ENCODE results near the gene MRM3. TPM values are rescaled to one million over a fixed set of nuclear protein-coding genes. Genes with fewer than 3 reads are reported as not detected.
A peak's percentile ranks its signal among the peaks of the same experiment; 100 is the strongest.

The MRM3 gene
- total RNA-seq, 4 donors from 2014 or later, result 20.5 to 33.9 (median 27.8) TPM

DNA sequence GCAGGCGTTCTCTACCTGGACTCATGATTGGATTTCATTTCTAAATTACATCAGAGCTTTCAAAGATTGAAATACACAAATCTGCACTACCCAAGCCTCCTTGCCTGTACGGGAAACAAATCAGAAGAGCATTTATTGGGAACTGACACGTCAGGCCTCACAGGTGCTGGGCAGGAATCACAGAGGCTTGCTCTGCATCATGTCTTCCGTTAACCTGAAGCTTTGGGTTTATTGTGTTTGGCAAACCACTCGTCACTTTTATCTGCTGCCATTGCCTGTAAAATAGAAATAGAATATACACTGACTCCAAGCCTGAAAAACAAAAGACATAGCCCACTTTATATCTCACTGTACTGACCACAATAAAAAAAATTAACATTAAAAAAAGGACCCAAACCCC, 22.2 kb upstream of the MRM3 start:
- 73 to 77% methylated on average over 4 of the region's 5 CpGs for WGBS, 2 donors (ENCODE audit: low coverage in 1 of 2)
- H3K4me1 ChIP-seq, result no peaks in the 10 kb centered on the region
- H3K27ac ChIP-seq, result no peak overlapping the region
- H3K36me3 ChIP-seq, result peaks cover 0 to 86% of the 10 kb centered on the region in 2 donors
- no peak for TF ChIP-seq POLR2AphosphoS5 (IDR thresholded peaks at IDR 0.05)
- TF ChIP-seq, protein P1, sequence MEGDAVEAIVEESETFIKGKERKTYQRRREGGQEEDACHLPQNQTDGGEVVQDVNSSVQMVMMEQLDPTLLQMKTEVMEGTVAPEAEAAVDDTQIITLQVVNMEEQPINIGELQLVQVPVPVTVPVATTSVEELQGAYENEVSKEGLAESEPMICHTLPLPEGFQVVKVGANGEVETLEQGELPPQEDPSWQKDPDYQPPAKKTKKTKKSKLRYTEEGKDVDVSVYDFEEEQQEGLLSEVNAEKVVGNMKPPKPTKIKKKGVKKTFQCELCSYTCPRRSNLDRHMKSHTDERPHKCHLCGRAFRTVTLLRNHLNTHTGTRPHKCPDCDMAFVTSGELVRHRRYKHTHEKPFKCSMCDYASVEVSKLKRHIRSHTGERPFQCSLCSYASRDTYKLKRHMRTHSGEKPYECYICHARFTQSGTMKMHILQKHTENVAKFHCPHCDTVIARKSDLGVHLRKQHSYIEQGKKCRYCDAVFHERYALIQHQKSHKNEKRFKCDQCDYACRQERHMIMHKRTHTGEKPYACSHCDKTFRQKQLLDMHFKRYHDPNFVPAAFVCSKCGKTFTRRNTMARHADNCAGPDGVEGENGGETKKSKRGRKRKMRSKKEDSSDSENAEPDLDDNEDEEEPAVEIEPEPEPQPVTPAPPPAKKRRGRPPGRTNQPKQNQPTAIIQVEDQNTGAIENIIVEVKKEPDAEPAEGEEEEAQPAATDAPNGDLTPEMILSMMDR (IDR thresholded peaks at IDR 0.05), result no peak
- no peak for TF ChIP-seq EP300 (IDR thresholded peaks at IDR 0.05)
- no peak for TF ChIP-seq POLR2A (IDR thresholded peaks at IDR 0.05)
- no peak overlapping the region for H3K4me3 ChIP-seq
- no peaks in the 10 kb centered on the region for H3K27me3 ChIP-seq
- no peak for ATAC-seq
- no peaks in the 10 kb centered on the region for H3K9me3 ChIP-seq

DNA sequence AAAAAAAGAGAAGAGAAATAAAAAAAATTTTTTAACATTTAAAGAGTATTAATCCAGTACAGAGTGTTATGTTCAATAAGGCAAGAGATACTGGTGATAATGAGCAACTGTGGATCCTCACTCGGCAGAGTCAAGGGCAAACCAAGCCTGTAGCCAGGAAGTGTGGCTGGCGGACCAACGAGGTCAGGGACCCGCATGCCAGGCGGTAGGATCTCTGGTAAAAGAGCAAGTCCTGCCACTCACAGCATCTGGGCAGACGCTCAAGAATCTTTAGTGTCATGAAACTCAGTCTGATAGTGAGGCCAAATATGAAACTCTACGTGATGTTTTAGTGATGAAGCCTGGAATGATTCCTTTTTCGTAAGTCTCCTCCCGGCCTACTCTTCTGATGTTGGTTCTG, 21.8 kb upstream of the MRM3 start:
- WGBS, 2 donors (ENCODE audit: low coverage in 1 of 2), result 87 to 88% methylated on average over 5 to 9 of the region's 9 CpGs
- Histone ChIP-seq H3K4me3 (no peak overlapping the region), H3K27me3 (no peaks in the 10 kb centered on the region), H3K36me3 (peaks cover 0 to 90% of the 10 kb centered on the region in 2 donors), H3K27ac (no peak overlapping the region), H3K4me1 (no peaks in the 10 kb centered on the region), H3K9me3 (no peaks in the 10 kb centered on the region)
- no peak for ATAC-seq
- TF ChIP-seq POLR2A (IDR thresholded peaks at IDR 0.05), result no peak
- no peak for TF ChIP-seq POLR2AphosphoS5 (IDR thresholded peaks at IDR 0.05)
- TF ChIP-seq EP300 (IDR thresholded peaks at IDR 0.05), result no peak
- TF ChIP-seq, protein P1 (IDR thresholded peaks at IDR 0.05), result no peak

DNA sequence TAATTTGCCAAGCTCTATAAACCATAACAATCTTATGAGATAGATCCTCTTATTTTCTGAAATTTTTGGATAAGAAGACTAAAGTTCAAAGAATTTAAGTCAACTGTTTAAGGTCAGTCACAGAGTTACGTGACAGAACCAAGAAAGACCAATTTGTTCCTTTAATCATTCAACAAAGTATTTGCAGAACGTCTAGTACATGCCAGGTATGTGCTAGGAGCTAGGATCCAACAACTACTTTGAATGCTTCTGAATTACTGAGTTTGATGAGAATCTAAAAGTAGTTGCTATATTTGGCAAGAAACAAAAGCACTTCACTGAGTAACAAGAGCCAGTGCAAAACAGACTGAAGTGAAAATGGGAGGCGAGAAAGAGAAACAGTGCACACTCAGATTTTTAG, 15.1 kb upstream of the MRM3 start:
- TF ChIP-seq POLR2A (IDR thresholded peaks at IDR 0.05) (no peak), EP300 (IDR thresholded peaks at IDR 0.05) (no peak), POLR2AphosphoS5 (IDR thresholded peaks at IDR 0.05) (no peak)
- TF ChIP-seq, protein P1 (IDR thresholded peaks at IDR 0.05), result no peak
- no peak overlapping the region for H3K4me3 ChIP-seq
- H3K9me3 ChIP-seq, result no peaks in the 10 kb centered on the region
- no peaks in the 10 kb centered on the region for H3K27me3 ChIP-seq
- ATAC-seq, result peak; percentile 83
- peak overlapping the region; percentile 60 to 75 (median 70) for H3K27ac ChIP-seq
- peaks cover 0 to 99% of the 10 kb centered on the region in 2 donors for H3K36me3 ChIP-seq
- 43 to 50% methylated on average over 3 of the region's 3 CpGs for WGBS, 2 donors (ENCODE audit: low coverage in 1 of 2)
- H3K4me1 ChIP-seq, result no peaks in the 10 kb centered on the region

DNA sequence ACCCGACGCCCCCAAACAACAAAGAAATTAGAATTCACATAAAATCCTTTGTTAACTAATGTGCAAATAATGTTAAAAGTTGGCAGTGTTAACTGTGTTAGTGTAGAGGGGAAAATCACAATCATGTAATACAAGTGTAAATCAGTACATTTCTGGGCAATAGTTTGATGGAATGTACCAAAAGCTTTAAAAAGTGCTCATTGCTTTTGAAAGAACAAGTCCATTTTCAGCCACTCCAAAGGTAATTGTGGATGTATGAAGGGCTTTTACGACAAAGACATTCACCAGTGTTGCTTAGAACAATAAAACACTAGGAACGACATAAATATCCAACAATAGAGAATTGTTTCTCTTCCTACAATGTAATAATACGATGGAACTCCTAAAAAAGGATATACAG, 9.1 kb upstream of the MRM3 start:
- Histone ChIP-seq H3K27me3 (no peaks in the 10 kb centered on the region), H3K36me3 (peaks cover 0 to 98% of the 10 kb centered on the region in 2 donors), H3K9me3 (no peaks in the 10 kb centered on the region), H3K4me3 (no peak overlapping the region), H3K27ac (no peak overlapping the region), H3K4me1 (no peaks in the 10 kb centered on the region)
- WGBS, 2 donors (ENCODE audit: low coverage in 1 of 2), result 77 to 80% methylated on average over 4 to 5 of the region's 5 CpGs
- TF ChIP-seq POLR2AphosphoS5 (IDR thresholded peaks at IDR 0.05) (no peak), POLR2A (IDR thresholded peaks at IDR 0.05) (no peak), EP300 (IDR thresholded peaks at IDR 0.05) (no peak)
- TF ChIP-seq, protein P1 (IDR thresholded peaks at IDR 0.05), result no peak
- no peak for ATAC-seq

DNA sequence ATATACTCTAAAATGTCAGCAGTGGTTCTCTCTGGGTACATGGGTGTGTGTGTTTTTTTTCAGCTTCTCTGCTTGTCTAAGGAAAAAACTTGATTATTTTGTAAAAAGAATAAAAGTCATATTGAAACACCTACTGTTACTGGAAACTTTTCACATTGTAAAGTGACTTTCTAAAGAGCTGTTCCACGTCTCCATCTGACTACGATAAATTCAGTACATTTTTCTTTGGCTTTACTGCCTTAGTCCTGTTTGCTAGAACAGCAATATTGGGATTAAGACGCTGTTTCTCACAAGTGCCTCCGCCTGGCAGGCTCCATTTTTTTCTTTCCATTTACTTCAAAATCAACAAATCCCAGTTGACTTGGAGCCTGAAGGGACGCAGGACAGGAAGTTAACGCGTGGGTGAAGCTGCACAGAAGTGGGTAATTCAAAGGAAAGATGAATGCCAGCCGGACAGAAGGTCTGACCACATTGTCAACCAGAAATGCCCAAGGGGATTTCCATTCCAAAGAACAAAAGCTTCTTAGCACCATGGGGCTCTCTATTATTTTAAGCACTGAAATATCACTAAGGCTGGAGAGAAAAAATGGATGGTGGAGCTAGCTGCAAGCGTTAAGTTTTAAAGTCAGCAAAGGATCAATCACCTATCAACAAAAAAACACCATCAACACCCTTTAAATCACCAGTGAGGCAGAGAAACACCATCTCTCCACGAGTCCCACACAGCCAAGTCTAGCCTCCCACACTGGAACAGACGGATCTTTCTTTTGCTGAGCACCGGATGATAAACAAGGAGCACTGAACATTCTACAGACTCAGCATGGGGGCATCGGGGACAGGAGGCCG, 8.5 kb upstream of the MRM3 start:
- 71 to 85% methylated on average over 9 to 10 of the region's 14 CpGs for WGBS, 2 donors (ENCODE audit: low coverage in 1 of 2)
- peaks cover 0 to 98% of the 10 kb centered on the region in 2 donors for H3K36me3 ChIP-seq
- TF ChIP-seq POLR2AphosphoS5 (IDR thresholded peaks at IDR 0.05), result no peak
- TF ChIP-seq, protein P1 (IDR thresholded peaks at IDR 0.05), result no peak
- TF ChIP-seq POLR2A (IDR thresholded peaks at IDR 0.05), result no peak
- TF ChIP-seq EP300 (IDR thresholded peaks at IDR 0.05), result no peak
- no peak overlapping the region for H3K4me3 ChIP-seq
- ATAC-seq, result no peak
- H3K27ac ChIP-seq, result no peak overlapping the region
- H3K4me1 ChIP-seq, result no peaks in the 10 kb centered on the region
- H3K27me3 ChIP-seq, result no peaks in the 10 kb centered on the region
- H3K9me3 ChIP-seq, result no peaks in the 10 kb centered on the region

Measured in gastroesophageal sphincter (tissue), 4 donors.